ENCODE data around the gene MYO1C. TPM values are rescaled to one million over a fixed set of nuclear protein-coding genes. Genes with fewer than 3 reads are reported as not detected.
"Not testable (repeated sequence)": the region's sequence is repeated elsewhere in the genome, so short reads cannot be mapped to it uniquely, and the experiment has no call there.

The MYO1C gene
- total RNA-seq, 1 donor from 2014 or later: 171 TPM

DNA sequence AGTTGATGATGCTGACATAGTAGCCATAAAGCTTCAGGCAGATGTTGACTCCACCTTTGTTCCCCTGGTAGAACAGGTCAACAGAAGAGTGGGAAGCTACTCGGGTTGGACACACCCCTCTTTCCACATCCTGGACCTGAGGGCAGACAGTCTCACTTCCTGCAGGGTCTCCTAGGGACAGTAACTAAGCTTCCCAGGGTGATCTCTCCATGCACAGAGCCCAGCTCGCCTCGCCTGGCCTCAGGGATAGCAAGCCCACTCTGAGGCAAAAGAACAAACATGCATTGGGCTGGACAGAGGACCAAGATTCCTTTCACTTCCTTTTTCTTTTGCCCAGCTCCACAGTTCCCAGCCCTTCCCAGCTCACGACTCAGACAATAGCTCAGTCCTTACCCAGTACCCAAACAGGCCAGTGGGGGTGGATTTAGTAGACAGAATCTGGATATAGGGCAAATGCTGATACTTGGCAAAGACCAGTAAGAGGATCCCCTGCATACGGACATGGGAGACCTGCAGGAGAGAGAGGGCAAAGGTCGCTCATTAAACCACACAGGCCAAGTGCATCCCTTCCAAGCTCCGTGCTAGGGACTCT, 16.9 kb upstream of the MYO1C start:
- DNase-seq (ENCODE audit: low read depth in 2 of 2): no peak

DNA sequence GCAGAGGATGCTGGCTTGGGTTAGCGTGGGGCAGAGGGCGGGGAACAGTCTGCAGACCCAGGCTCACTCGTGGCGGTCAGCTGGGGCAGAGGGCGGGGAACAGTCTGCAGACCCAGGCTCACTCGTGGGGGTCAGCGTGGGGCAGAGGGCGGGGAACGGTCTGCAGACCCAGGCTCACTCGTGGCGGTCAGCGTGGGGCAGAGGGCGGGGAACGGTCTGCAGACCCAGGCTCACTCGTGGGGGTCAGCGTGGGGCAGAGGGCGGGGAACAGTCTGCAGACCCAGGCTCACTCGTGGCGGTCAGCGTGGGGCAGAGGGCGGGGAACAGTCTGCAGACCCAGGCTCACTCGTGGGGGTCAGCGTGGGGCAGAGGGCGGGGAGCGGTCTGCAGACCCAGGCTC, 16.2 kb upstream of the MYO1C start:
- not testable (repeated sequence) for DNase-seq (ENCODE audit: low read depth in 2 of 2)

DNA sequence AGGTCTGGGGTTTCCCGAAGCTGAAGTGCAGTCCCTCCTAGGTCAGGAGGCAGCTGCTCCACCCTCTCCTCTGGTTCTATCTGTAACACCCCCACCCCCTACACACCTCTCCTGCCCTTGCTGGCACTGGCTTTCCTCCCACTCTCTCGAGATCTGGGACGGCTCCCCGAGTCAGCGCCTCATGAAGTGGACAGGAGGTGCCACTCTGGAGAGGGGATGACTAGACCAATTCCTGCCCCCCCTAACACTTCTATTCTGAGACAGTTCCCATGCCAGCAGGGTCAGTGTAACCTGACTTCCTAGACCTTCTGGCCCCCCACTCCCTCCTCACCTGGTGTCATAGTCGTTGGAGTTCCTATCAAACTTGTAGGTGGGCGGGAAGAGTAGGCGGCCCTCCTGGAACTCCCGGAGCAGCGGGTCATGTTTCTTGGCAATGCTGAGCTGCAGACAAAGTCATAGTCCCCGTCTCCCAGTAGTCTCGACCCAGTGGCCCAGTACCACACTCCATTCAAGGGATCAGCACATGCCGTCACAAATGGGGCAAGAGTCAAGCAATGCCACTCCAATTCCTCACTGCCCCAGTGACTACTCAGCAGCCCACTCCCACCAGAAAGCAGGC, 14.3 kb upstream of the MYO1C start:
- DNase-seq (ENCODE audit: low read depth in 2 of 2): no peak

DNA sequence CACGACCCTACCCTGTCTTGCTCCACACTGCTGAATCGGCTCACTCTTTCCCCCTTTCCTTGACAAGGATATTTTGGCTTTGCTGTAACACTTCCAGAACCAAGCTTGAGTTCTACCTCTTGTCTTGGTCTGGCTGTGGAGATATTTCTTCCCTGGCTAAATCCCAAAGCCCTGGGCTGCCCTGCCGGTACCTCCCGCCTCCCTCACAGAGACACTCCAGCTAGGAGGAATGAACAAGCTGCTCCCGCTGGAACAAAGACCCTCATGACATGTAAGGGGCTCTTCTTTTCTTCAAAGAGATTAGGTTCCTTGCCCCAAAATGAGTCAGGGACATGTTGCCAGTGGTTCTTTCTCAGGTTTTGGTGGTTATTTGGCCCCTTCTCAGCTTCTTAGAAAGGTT, 13.1 kb upstream of the MYO1C start:
- no peak for DNase-seq (ENCODE audit: low read depth in 2 of 2)

DNA sequence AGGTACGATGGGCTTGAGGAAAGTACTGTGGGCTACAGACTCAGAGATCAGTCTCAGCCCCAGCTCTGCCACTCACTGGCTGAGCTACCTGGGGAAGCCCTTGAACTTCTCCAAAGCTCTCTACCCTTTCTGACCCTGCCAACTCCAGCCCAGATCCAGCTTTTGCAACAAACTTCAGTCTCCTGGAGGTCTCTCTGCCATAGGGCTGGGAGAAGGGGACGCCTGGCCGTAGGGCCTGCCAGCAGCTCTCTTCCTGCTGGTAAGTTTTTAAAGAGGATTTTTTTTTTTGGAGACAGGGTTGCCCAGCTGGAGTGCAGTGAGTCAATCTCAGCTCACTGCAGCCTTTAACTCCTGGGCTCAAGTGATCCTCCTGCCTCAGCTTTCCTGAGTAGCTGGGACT, 12.4 kb upstream of the MYO1C start:
- no peak for DNase-seq (ENCODE audit: low read depth in 2 of 2)

DNA sequence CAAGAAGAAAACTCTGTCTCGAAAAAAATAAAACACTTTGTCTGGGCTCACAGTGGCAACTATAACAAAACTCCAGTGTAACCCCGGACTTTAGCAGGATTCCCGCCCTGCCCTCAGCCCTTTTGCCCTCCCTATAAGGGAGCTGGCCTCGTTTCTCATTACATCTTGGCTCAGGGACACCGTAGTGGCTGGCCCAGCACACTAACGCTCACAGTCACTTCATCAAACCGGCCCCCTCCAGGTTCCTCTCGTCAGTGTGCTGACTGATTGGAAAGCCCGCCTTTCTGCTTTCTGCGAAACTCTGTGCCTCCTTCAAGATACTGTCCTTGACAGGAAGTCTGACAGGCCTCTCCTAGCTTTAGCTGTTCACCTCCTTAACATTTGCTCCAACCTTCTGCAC, 11.2 kb upstream of the MYO1C start:
- no peak for DNase-seq (ENCODE audit: low read depth in 2 of 2)

DNA sequence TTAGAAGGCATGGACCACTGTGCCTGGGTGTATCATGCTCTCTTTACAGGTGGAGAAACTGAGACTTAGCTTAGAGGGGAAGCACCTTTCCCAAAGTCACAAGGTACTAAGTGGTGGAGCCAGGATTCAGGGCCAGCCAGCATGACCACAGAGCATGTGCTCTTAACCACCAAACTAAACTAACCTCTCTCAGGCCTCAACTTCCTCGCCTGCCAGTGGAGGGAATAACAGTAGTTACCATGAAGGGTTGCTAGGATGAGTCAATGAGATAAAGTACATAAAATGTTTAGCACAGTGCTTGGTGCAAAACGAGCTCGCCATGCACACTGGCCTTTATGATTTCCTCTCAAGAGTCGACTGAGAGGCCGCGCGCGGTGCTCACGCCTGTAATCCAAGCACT, 6.4 kb upstream of the MYO1C start:
- peak in 1 of 2 donors; percentile 15 for DNase-seq (ENCODE audit: low read depth in 2 of 2)

DNA sequence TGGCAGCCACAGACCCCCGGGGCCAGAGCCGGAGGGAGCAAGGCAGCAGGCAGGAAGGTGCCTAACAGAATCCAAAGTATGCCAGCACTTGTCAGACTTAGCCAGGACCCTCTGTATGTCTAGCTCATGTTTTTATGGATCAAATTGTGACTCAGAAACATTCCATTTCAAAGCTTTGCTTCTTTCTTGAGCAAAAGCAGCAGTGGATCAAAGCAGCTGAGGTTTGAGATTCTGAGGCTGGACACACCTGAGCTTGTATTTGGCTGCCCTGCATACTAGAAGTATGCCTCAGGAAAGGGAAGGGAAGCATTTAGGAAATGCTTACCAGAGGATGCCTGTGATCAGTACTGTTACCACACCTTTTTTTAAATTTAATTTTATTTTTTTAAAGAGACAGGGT, 5.7 kb upstream of the MYO1C start:
- no peak for DNase-seq (ENCODE audit: low read depth in 2 of 2)

DNA sequence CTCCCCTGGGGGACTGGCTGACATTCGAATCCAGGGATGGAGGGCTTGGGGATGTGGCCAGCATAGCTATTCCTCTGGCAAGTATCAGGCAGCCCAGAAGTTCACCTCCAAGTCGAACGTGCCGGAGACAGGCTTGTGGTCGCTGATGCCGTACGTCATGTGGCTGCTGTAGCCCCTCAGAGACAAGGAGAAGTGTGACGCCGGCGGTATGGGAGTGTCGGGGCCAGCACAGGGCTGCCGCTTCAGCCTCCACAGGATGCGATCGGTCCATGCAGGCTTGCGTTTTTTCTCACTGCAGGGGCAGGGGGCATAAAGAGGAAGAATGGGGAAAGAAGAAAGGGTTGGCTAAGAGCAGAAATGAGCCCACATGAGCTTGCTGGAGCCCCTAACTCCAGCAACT, 5.3 kb upstream of the MYO1C start:
- DNase-seq (ENCODE audit: low read depth in 2 of 2): no peak

DNA sequence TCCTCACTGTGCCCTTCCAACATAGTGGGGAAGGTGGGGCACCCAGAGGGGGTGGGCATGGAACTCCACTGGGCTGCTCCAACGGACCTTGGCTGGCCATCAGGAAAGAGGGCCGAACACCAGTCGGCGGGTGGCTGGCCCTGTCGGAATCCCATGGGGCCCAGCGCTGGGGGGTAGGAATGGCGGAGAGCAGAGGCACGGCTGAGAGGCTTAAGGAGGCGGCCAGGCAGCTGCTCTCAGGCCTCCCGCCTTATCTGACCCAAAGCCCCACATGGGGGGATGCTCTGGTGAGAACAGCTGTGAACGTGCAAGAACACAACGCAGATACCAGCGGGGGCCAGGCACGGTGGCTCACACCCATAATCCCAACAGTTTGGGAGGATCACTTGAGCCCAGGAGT, 4.4 kb upstream of the MYO1C start:
- no peak for DNase-seq (ENCODE audit: low read depth in 2 of 2)

DNA sequence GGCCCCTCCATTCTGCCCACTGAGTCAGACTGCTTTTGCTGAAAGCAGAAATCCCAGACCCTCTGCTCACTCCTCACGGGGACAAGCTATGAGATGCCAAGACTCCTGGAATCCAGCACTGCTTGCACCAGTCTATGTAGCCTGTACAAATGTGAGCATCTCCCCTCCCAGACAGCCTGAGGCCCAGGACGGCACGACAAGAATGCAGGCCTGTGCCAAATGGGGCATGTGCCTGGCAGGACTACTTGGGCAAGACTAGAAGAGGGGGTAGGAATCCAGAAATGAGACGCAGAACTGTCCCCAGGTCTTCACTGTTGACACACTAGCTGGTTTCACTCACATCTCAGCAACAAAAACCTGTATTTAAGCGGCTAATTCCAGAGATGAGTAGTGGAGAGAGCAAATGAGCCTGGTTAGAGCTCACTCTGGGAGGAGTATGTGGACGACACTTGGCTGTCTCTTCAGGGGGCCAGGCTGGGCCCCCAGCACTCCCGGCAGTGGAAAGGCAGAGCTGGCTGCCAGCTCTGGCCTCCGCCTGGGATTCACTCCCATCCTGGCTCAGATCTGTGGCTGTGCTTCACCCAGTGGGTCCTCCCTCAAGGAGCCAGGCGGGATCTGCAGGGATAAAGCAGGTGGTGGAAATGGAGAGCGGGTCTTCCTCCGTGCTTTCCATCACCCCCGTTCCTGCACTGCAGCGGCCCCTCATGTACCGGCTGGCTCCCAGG, 2.9 kb upstream of the MYO1C start:
- DNase-seq (ENCODE audit: low read depth in 2 of 2): no peak

DNA sequence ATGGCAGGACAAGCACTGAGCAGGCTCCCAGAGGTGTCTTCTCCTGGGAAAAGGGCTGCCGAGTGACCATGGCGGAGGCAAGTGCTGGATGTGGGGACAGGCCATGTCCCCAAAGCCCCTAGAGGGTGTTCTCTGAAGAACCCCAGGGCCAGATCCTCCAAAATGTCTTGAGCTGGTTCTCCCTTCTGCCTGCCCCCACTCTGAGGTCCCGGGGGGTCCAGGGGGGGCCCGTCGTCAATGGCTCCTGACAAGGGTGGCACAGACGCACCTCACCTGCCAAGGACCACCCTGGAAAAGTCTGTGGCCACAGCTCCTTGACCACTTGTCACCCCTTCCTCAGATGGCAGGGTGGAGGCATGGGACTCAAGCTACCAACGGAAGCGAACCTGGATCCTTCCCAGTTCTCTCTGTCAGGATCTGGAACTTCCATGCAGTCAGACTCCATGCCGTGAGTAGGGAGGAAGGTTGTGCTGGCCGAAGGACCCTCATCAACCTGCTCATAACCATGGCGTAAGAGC, 2.3 kb upstream of the MYO1C start:
- no peak for DNase-seq (ENCODE audit: low read depth in 2 of 2)

DNA sequence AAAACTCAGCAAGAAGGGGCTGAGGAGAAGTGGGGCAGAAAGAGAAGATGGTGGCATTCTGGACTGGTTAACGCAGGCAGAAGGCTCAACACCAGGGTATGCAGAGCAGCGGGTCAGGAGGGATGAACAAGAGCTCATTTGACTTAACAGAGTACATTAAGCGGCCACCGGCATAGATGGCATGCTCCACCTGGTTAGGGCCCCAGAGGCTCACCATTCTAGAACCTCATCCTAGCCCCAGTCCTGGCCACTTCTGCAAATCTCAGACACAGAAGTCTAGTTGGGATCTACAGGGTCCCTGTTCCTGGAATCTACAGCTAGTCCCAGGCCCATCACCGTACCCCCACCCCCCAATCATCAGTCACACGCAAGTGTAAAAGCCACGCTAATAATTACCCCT, 1.7 kb upstream of the MYO1C start:
- no peak for DNase-seq (ENCODE audit: low read depth in 2 of 2)

DNA sequence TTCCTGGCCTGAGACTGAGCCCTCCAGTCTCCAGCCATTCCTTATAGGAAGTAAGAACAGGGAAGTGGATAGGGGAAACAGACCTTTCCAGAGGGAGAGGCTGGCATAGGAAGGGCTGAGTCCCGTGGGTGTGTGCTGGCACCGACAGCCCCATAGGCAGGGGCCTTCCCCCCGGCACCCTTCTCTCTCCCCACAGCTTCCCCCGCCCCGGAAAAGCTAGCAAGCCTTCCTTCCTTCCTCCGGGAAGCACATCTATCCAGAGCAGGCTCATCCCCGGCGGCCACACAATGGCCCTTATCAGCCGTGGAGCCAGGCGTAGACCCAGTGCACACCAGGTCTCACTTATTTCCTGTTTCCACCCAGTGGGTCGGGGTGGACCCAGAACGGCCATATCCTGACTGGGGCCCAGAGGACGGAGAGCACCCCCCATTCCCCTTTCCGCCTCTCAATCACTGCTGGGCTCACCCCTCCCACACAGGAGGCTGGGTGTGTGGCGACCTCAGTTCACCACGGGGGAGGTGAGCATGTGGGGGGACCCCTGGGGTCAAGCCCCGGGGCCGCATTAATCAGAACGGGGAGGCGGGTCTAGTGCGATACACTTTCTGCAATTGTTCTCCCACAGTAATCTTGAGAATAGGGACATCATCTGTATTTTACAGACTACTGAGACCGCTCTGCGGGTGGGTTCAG, 950 bp upstream of the MYO1C start:
- peak in 1 of 2 donors; percentile 32 for DNase-seq (ENCODE audit: low read depth in 2 of 2)

DNA sequence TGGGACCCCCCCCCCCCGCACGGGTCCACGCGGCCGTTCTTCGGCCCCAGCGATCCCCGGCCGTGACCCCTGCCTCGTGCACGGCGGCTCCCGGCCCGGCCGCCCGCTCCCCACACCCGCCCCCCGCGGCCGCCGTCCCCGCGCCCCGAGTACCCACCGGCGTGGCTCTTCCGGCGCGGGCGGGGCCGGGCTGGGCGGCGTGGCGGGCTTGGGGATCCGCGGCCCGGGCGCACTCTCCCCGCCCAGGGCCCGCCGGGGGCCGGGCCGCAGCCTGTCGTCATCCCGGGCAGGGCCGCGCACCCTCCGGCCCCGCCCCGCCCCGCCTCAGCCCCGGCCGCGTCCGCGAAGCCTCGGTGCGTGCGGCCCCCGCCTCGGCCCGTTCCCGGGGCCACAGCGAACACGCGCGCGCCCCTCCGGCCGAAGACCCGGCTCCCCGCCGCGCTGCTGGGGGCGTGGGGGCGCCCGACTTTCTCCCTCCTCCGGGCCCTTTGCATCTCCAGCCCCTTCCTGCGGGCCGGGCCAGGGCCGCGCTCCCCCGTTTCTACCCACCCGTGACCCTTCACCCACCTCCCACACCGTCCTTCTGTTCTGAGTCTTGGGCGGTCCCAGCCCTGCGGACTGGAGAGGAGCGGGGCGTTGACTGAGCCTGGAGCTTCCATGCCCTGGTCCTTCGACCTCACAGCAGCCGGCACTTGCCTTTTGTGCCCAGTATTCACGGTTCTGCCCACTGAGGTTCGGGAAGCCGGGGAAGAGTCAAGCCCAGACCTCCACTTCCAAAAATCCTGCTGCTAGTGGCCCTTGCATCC, 840 bp downstream of the MYO1C start:
- peak in 1 of 2 donors; percentile 60 for DNase-seq (ENCODE audit: low read depth in 2 of 2)

DNA sequence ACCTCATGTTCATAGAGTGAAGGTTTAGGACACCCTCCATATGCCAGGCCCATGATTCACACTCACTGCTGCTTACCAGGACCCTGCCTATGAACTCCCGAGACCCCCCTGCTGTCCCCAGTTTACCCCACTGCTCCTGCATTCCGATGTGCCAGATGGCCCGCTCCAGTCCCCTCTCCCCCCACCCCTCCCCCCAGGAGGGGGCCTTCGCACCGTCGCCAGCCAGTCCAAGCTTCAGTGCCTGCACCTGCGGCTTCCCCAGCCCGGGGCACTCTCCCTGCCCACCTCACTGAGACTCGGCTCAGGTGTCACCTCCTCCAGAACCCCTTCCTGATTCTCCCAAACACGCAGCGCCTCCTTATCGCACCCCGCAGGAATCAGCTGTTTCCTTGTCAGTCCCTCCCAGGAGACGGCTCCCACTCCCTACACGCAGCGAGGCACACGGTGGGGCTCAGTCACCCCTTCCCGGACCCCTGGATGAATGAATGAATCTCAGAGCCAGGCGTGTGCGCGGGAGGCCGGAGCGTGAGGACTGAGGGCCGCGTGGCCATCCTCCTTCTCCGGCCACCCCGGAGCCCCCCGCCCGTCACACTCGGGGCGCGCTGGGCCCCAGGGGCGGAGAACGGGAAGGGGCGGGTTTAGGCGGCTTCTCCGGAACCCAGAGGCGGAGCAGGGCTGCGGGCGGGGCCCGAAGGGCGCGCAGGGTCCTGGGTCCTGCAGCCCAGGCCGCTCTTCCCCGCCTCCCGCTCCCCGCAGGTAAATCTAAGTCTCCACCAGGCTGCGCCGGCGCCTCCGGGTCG, 1.6 kb downstream of the MYO1C start:
- DNase-seq (ENCODE audit: low read depth in 2 of 2): peak in 1 of 2 donors; percentile 58

DNA sequence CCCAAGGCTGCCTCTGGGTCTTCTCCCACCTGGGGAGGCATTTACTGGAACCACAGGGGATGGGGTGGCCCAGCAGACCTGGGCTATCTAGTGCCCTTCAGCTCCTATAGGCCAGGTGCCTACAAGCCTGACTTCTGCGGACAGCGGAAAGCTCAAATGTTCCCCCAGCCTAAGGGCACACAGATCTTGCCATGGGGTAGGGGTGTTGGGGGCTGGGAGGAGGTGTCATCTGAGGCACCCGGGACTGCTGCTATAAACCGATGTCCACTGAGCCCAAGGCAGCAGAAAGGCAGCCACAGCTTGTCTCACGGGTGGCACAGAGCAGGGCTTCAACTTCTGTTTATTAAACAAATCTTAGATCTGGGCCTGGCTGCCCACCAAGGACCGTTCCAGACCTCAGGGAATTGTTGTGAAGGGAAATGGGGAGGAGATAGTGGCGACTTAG, 3.6 kb downstream of the MYO1C start:
- no peak for DNase-seq (ENCODE audit: low read depth in 2 of 2)

DNA sequence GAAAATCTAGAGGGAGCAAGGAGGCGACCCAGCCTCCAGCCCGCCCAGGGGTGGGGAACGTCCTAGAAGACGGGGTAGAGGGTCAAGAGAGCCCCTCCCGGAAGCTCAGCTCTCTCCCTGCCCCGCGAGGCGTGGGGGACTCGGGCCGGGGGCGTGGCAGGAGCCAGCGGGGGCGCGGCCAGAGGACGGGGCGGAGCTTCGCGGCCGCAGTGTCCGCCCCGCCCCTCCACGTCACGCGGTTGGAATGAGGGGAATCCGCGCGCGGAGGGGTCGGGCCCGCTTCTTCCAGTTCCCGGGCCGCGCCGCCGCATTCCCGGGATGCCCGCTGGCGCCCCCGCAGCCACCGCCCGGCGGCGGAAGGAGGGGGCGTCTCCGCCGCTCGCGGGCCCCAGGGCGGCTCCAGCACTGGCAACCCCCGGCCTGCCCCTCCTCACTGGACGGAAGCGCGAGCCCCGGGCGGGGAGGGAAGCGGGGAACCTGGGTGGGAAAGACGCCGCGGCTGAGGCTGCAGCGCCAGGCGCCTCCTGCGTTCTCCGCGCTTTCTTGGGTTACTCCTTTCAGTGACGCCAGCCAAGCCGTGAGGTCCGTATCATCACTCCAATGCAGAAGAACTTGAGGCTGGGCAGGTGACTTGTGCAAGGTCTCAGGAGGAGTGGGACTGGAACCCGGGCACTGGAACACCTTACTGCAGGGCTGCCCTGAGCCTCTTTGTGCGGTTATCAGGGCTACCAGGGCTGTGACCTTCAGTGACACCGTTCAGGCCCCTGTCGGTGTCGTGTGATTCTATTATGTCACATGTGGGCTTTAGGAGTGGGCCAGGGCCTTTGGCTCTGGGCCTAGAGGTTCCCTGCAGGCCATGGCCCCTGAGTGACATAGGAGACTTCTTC, 4.3 kb downstream of the MYO1C start:
- DNase-seq (ENCODE audit: low read depth in 2 of 2): peak; percentile 51 to 87
